Parathyroid adenoma (tissue), 2 donors: ENCODE measurements around the gene YWHAH.

Experiments used
- H2AFZ ChIP-seq: fragments of 300-600 bp; sonication (generic); one replicate; pipeline ENCODE4 v1.7.0; 2017; ENCODE audit warnings: antibody characterized with exemption, mild to moderate bottlenecking
- H3K27ac ChIP-seq: fragments of 300-600 bp; sonication (generic); one replicate; pipeline ENCODE4 v1.7.0; 2017
- H3K27me3 ChIP-seq: fragments of 300-600 bp; sonication (generic); one replicate; pipeline ENCODE4 v1.7.0; 2017; ENCODE audit warnings: low read length; ENCODE audit not compliant: control insufficient read depth, insufficient read depth
- H3K36me3 ChIP-seq: fragments of 300-600 bp; sonication (generic); one replicate; pipeline ENCODE4 v1.7.0; 2017; ENCODE audit warnings: low read length; ENCODE audit not compliant: control insufficient read depth, insufficient read depth
- H3K4me1 ChIP-seq: fragments of 300-600 bp; sonication (generic); one replicate; pipeline ENCODE4 v1.7.0; 2017; ENCODE audit warnings: control low read depth
- H3K4me2 ChIP-seq: fragments of 300-600 bp; sonication (generic); one replicate; pipeline ENCODE4 v1.7.0; 2017; ENCODE audit warnings: low read length
- H3K4me3 ChIP-seq: fragments of 300-600 bp; sonication (generic); one replicate; pipeline ENCODE4 v1.7.0; 2017; ENCODE audit warnings: low read depth, low read length
- H3K79me2 ChIP-seq: fragments of 300-600 bp; sonication (generic); one replicate; pipeline ENCODE4 v1.7.0; 2017; ENCODE audit warnings: control low read depth
- H3K9ac ChIP-seq: fragments of 300-600 bp; sonication (generic); one replicate; pipeline ENCODE4 v1.7.0; 2017; ENCODE audit warnings: mild to moderate bottlenecking
- H3K9me3 ChIP-seq: fragments of 300-600 bp; sonication (generic); one replicate; pipeline ENCODE4 v1.7.0; 2017; ENCODE audit warnings: low read length; ENCODE audit not compliant: control insufficient read depth
- CTCF ChIP-seq: fragments of 300-600 bp; sonication (generic); IDR thresholded peaks from one replicate; pipeline ENCODE4 v1.7.0; 2017; ENCODE audit warnings: antibody characterized with exemption, mild to moderate bottlenecking
- donor health status: primary hyperparathyroidism.

YWHAH gene

GRCh38 chr22:31898926-31899325 is 45.4 kb upstream of the YWHAH start:
- Histone ChIP-seq H3K36me3 (no peaks in the 10 kb centered on the region), H2AFZ (no peak overlapping the region)

GRCh38 chr22:31899669-31900068 is 44.7 kb upstream of the YWHAH start:
- Histone ChIP-seq H3K4me2 (no peak overlapping the region), H3K9ac (no peak overlapping the region), H3K4me3 (no peak overlapping the region), H3K79me2 (no peaks in the 10 kb centered on the region), H3K9me3 (no peaks in the 10 kb centered on the region), H2AFZ (no peak overlapping the region), H3K27ac (no peak overlapping the region), H3K36me3 (no peaks in the 10 kb centered on the region), H3K4me1 (no peaks in the 10 kb centered on the region), H3K27me3 (no peaks in the 10 kb centered on the region)
- TF ChIP-seq CTCF = no peak

More at GRCh38 chr22:31898926-31899325, 45.4 kb upstream of the YWHAH start:
- Histone ChIP-seq H3K9me3 (no peaks in the 10 kb centered on the region), H3K4me1 (no peaks in the 10 kb centered on the region), H3K27ac (no peak overlapping the region), H3K9ac (no peak overlapping the region), H3K4me3 (no peak overlapping the region), H3K27me3 (no peaks in the 10 kb centered on the region), H3K79me2 (no peaks in the 10 kb centered on the region), H3K4me2 (no peak overlapping the region)
- no peak for TF ChIP-seq CTCF

GRCh38 chr22:31901388-31902137 is 42.8 kb upstream of the YWHAH start:
- Histone ChIP-seq H3K9ac (no peak overlapping the region), H3K4me2 (no peak overlapping the region), H3K4me3 (no peak overlapping the region), H3K79me2 (no peaks in the 10 kb centered on the region), H3K27me3 (no peaks in the 10 kb centered on the region), H2AFZ (no peak overlapping the region), H3K27ac (no peak overlapping the region), H3K36me3 (no peaks in the 10 kb centered on the region), H3K4me1 (no peaks in the 10 kb centered on the region), H3K9me3 (no peaks in the 10 kb centered on the region)
- no peak for TF ChIP-seq CTCF

- no peak for TF ChIP-seq CTCF
Measured at GRCh38 chr22:31904651-31905050, 39.7 kb upstream of the YWHAH start.

GRCh38 chr22:31905356-31905755 is 39.0 kb upstream of the YWHAH start:
- H3K4me2 ChIP-seq = no peak overlapping the region
- no peaks in the 10 kb centered on the region for H3K36me3 ChIP-seq
- H3K9ac ChIP-seq = no peak overlapping the region
- H2AFZ ChIP-seq = no peak overlapping the region
- H3K27ac ChIP-seq = no peak overlapping the region
- H3K27me3 ChIP-seq = no peaks in the 10 kb centered on the region
- no peaks in the 10 kb centered on the region for H3K79me2 ChIP-seq
- H3K4me1 ChIP-seq = no peaks in the 10 kb centered on the region
- H3K9me3 ChIP-seq = no peaks in the 10 kb centered on the region
- H3K4me3 ChIP-seq = no peak overlapping the region
- no peak for TF ChIP-seq CTCF

More at GRCh38 chr22:31904651-31905050, 39.7 kb upstream of the YWHAH start:
- no peak overlapping the region for H2AFZ ChIP-seq
- no peaks in the 10 kb centered on the region for H3K79me2 ChIP-seq
- no peak overlapping the region for H3K27ac ChIP-seq
- H3K9ac ChIP-seq = no peak overlapping the region
- H3K4me3 ChIP-seq = no peak overlapping the region
- H3K9me3 ChIP-seq = no peaks in the 10 kb centered on the region
- no peaks in the 10 kb centered on the region for H3K4me1 ChIP-seq
- no peaks in the 10 kb centered on the region for H3K36me3 ChIP-seq
- H3K4me2 ChIP-seq = no peak overlapping the region
- H3K27me3 ChIP-seq = no peaks in the 10 kb centered on the region
